ENCODE data around the gene KCNIP4.

DNA sequence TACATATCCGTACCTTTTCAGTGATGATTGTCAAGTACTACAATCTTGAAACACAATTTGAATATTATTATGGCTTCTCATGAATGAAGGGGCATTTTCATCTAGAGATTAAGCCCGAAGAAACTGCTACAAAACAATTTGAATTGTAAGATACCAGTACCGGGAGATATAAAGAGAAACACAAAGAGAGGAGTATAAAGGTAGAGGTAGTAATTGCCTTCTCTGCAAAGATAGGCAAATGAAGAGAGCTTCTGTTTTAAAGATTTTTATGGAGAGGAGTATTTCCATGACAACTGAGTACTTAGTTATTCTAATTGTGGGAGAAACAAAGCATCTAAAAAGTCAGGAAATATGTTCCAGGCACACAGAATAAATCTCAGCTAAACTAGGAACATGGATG, 25.3 kb upstream of the KCNIP4 start:
- TF ChIP-seq, protein P1, sequence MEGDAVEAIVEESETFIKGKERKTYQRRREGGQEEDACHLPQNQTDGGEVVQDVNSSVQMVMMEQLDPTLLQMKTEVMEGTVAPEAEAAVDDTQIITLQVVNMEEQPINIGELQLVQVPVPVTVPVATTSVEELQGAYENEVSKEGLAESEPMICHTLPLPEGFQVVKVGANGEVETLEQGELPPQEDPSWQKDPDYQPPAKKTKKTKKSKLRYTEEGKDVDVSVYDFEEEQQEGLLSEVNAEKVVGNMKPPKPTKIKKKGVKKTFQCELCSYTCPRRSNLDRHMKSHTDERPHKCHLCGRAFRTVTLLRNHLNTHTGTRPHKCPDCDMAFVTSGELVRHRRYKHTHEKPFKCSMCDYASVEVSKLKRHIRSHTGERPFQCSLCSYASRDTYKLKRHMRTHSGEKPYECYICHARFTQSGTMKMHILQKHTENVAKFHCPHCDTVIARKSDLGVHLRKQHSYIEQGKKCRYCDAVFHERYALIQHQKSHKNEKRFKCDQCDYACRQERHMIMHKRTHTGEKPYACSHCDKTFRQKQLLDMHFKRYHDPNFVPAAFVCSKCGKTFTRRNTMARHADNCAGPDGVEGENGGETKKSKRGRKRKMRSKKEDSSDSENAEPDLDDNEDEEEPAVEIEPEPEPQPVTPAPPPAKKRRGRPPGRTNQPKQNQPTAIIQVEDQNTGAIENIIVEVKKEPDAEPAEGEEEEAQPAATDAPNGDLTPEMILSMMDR (IDR thresholded peaks at IDR 0.05) = no peak
- TF ChIP-seq POLR2AphosphoS5 (IDR thresholded peaks at IDR 0.05) = no peak

All from esophagus muscularis mucosa (tissue), 3 donors.